GM20431 (cell line): Measurements from ENCODE around the gene KCTD21.

ENCODE experiments used
- in situ Hi-C: fragments of 300-500 bp; cut with MseI, MboI; formaldehyde crosslinking; loops from one replicate; pipeline ENCODE4 v1.15.0; 2020; ENCODE audit warnings: low sequenced_read_pairs; ENCODE audit not compliant: unreplicated experiment

The KCTD21 gene

GRCh38 chr11:78220218-78221157, 32.1 kb upstream of the KCTD21 start:
- in situ Hi-C loops, result loop anchor here (10.0 kb wide), 1 partner anchor 344 kb away; no protein-coding TSS in a partner anchor

GRCh38 chr11:78219493-78220217, 31.2 kb upstream of the KCTD21 start:
- in situ Hi-C loops, result loop anchor here (10.0 kb wide), 1 partner anchor 345 kb away; no protein-coding TSS in a partner anchor

DNA sequence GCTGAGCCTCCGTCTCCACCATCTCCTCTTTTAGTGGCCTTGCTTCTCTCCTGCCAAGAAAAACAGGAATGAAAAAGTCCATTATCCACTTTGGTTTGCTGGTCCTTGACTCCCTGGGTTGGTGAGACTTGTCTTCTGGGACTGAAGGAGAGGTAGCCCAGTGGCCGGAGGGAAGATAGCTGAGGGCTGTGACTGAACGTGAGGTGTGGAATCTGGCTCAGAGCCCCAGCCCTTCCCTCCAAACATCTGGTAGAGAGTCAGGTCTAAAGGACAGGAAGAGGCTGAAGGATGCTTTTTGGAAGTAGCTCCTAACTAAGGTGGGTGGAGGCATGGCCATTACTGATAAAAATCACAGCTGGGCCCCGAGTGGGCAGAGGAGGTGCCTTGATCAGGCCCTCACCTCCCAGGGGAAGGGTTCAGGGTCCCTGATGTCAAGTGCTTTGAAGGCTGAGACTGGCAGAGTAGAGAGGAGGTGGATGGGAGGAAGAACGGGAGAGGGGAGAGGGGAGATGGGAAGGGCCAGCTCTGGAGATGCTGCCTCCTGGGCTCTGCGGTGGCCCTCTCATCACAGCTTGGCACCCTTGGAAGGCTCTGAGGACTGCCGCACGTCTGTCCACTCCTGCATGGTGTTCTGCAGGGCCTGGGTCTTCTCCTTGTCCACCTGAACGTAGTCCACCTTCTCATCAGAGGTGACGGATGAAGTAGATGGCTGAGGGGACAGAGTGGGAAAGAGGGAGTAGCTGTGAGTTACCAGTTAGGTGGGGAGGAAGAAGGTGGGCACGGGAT, 30.5 kb upstream of the KCTD21 start:
- in situ Hi-C loops, result no loop called here

DNA sequence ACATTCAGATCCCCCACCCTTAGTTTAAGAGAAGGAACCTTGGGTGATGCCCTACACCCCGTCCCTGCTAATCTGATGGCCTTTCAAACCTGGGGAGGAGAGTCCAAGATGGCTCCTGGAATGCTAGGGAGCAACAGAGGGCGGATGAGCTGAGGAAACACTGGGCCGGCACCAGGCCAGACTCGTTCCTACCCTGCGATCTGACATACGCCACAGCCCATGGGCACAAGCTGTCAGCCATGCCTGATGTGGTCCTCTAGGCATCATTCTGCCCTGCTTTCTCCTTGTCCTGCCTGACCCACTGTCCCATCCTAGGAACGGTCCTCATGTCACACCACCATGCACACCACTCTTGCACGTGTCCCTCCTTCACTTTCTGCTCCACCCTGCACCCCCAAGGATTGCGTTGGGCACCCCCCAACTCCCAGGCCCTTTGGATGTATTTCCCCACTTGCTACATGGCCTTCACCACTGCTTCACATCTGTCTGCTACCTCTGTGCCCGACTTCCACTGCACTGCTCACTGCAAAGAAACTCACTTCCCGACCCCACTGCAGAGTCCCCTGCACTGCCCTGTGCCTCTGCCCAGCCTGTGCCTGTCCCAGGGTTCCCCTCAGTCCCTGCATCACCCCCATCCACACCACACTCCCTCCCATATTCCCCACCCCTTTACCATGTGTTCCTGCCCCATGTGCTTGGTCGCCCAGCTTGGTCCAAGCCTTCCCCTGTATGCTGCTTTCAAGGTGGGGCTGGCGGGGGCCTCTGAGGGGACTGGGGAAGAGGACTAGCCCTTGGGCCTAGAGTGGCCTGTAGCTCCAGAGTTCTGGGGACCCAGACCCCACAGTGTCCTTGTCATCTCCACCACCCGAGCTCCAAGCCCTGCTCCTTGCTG, 29.5 kb upstream of the KCTD21 start:
- in situ Hi-C loops, result no loop called here

DNA sequence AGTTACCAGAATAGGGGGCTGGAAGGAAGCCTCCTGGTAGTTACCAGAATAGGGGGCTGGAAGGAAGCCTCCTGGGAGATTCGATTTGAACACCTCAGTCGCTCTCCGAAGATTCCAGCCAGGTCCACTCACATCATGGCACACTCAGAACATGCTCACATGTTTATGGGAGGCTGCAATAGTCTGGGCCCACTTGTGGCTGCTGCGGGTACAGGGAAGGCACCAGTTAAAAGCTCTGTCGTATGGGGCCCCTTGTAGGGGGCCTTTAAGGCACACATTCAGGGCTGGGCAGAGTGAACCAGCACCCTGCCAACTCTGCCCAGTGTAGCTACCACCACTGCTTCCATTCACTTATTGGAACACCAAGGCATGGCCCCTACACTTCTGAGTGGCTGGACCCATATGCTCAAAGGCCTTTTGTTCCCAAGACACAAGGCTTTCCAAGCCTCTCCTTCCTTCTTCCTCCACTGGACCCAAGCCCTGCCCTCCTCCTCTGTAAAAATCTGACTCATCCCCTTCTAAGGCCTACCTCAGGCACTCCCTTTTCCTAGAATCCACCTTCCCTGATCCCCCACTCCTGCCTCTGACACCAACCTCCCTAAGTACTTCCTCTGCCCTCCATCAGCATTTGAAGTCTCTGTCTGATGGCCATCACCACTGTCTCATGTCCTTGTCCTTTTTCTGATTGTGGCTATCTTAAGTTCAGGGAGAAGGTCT, 28.3 kb upstream of the KCTD21 start:
- in situ Hi-C loops, result no loop called here

GRCh38 chr11:78216021-78216420, 27.6 kb upstream of the KCTD21 start:
- in situ Hi-C loops, result no loop called here

GRCh38 chr11:78214331-78215194, 26.1 kb upstream of the KCTD21 start:
- in situ Hi-C loops, result no loop called here

GRCh38 chr11:78213526-78214330, 25.3 kb upstream of the KCTD21 start:
- in situ Hi-C loops, result no loop called here

GRCh38 chr11:78212586-78213371, 24.4 kb upstream of the KCTD21 start:
- in situ Hi-C loops, result no loop called here

- in situ Hi-C loops, result no loop called here
Observed at GRCh38 chr11:78211565-78211964, 23.1 kb upstream of the KCTD21 start.

DNA sequence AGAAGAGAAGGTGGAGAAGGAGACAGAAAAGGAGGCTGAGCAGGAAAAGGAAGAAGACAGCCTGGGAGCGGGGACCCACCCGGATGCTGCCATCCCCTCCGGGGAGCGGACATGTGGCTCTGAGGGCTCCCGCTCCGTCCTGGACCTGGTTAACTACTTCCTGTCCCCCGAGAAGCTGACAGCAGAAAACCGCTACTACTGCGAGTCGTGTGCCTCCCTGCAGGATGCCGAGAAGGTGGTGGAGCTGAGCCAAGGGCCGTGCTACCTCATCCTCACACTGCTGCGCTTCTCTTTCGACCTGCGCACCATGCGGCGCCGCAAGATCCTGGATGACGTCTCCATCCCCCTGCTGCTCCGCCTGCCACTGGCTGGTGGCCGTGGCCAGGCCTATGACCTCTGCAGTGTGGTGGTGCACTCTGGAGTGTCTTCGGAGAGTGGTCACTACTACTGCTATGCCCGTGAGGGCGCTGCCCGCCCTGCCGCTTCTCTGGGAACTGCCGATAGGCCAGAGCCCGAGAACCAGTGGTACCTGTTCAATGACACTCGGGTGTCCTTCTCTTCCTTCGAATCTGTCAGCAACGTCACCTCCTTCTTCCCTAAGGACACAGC, 21.7 kb upstream of the KCTD21 start:
- in situ Hi-C loops, result no loop called here

DNA sequence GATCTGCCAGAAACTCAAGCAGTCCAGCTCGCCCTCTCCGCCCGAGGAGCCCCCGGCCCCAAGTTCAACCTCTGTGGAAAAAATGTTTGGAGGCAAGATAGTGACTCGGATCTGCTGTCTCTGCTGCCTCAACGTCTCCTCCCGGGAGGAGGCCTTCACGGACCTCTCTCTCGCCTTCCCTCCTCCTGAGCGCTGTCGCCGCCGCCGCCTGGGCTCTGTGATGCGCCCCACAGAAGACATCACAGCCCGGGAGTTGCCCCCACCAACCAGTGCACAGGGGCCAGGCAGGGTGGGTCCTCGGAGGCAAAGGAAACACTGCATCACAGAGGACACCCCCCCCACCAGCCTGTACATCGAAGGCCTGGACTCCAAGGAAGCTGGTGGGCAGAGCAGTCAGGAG, 21.1 kb upstream of the KCTD21 start:
- in situ Hi-C loops, result no loop called here

DNA sequence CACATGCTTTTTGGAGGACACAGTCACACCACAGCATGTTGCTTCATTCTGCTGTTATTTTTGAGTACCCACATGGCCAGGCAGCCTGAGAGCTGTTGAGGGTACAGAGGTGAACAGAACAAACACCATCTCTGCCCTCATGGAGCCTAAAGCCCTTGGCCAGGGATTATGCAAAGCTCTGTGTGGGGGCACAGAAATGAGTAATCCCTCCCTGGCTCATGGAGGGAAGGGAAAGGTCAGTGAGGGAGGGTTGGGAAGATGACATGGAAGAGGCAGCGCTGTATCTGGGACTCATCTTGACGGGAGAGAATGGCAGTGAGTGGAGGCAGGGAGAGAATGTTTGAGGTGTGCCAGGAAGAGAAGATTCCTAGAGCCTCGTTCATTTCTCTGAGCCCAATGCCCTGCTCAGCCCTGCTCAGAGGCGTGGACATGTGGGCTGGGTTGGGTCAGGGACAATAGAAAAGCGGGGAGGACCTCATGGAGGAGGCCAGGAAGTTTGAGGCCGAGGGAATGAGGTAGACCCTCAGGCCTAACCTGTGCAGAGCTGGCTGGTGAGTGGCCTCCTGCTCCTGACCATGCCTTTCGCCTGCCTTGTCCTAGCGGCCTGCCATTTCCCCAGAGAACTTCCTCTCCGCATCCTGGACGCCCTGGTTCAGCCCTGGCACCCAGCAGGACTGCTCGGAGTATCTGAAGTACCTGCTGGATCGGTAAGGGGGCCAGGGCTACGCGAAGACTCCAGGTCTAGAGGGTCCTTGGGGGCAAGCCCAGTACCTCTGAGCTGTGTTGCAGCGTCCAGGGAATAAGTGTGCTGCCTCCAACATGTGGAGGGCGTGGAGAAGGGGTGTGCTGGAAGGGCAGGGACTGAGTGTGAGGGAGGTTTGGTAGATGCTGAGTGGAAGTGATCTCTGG, 20.1 kb upstream of the KCTD21 start:
- in situ Hi-C loops, result no loop called here

GRCh38 chr11:78207532-78208256, 19.3 kb upstream of the KCTD21 start:
- in situ Hi-C loops, result no loop called here
